IMR-90 (cell line): ENCODE measurements around the gene ZFTA. TPM values are rescaled to one million over a fixed set of nuclear protein-coding genes. Genes with fewer than 3 reads are reported as not detected.
A peak's percentile ranks its signal among the peaks of the same experiment; 100 is the strongest.

ENCODE experiments used
- ATAC-seq: fragments of 200-7000 bp; cut with Tn5 transposase; 2 replicates; pipeline ENCODE4 v1.9.1; 2020; ENCODE audit warnings: low read depth, mild to moderate bottlenecking, moderate library complexity
- BruUV-seq: library from RNA; stranded (reverse); fragments of 400-500 nt; replicated peaks from 2 replicates; lab custom pipeline; 2021; lab: Mats Ljungman, UMichigan
- CTCF ChIA-PET: fragments of 300-600 bp; formaldehyde crosslinking; extraction: SDS; loops from one replicate; lab custom pipeline; 2021; ENCODE audit warnings: antibody characterized with exemption; lab: Yijun Ruan, JAX
- POLR2A ChIA-PET: fragments of 300-600 bp; sonication (Branson Sonifier 250); formaldehyde crosslinking; loops from one replicate; lab custom pipeline; 2022; ENCODE audit warnings: antibody characterized with exemption; ENCODE audit not compliant: unreplicated experiment; lab: Charles Lee
- DNase-seq: peaks from one replicate; pipeline ENCODE4 v3.0.0; 2013
- H2AFZ ChIP-seq: replicated peaks from 2 replicates; pipeline ENCODE3; 2013; ENCODE audit warnings: low read length, mild to moderate bottlenecking; ENCODE audit not compliant: poor library complexity
- H2AK5ac ChIP-seq: 2 replicates; pipeline ENCODE4 v1.6.1; 2013; ENCODE audit warnings: low read depth, low read length, inconsistent platforms
- H2AK9ac ChIP-seq: replicated peaks from 2 replicates; pipeline ENCODE3; 2013; ENCODE audit warnings: mild to moderate bottlenecking, low read depth, low read length, moderate library complexity; ENCODE audit not compliant: poor library complexity
- H2BK120ac ChIP-seq: 2 replicates; pipeline ENCODE4 v1.6.1; 2013; ENCODE audit warnings: low read depth, low read length, inconsistent platforms
- H2BK15ac ChIP-seq: 3 replicates; pipeline ENCODE4 v1.6.1; 2013; ENCODE audit warnings: low read depth, low read length, inconsistent platforms
- H2BK20ac ChIP-seq: 2 replicates; pipeline ENCODE4 v1.6.1; 2013; ENCODE audit warnings: low read depth, mild to moderate bottlenecking, inconsistent platforms, low read length, moderate library complexity
- H2BK5ac ChIP-seq: 2 replicates; pipeline ENCODE4 v1.6.1; 2013; ENCODE audit warnings: mild to moderate bottlenecking, low read depth, low read length, inconsistent platforms; ENCODE audit not compliant: poor library complexity, severe bottlenecking
- H3K14ac ChIP-seq: replicated peaks from 2 replicates; pipeline ENCODE4 v1.6.1; 2013; ENCODE audit warnings: low read depth, low read length, inconsistent platforms
- H3K18ac ChIP-seq: 2 replicates; pipeline ENCODE4 v1.6.1; 2013; ENCODE audit warnings: low read depth, low read length, control low read depth
- H3K23ac ChIP-seq: 2 replicates; pipeline ENCODE4 v1.6.1; 2013; ENCODE audit warnings: low read depth, low read length, inconsistent platforms
- H3K27ac ChIP-seq: 2 replicates; pipeline ENCODE4 v1.5.1; 2013; ENCODE audit warnings: mild to moderate bottlenecking, control low read depth, low read length; ENCODE audit not compliant: insufficient read depth
- H3K27me3 ChIP-seq: 2 replicates; pipeline ENCODE4 v1.6.1; 2013; ENCODE audit warnings: low read length; ENCODE audit not compliant: control insufficient read depth, insufficient read depth
- H3K36me3 ChIP-seq: 2 replicates; pipeline ENCODE4 v1.6.1; 2013; ENCODE audit warnings: low read length, mixed read lengths; ENCODE audit not compliant: control insufficient read depth, insufficient read depth
- H3K4ac ChIP-seq: 2 replicates; pipeline ENCODE4 v1.6.1; 2013; ENCODE audit warnings: low read depth, low read length, inconsistent platforms
- H3K4me1 ChIP-seq: 2 replicates; pipeline ENCODE4 v1.6.1; 2013; ENCODE audit warnings: low read length, mixed read lengths; ENCODE audit not compliant: control insufficient read depth, insufficient read depth
- H3K4me2 ChIP-seq: 2 replicates; pipeline ENCODE4 v1.6.1; 2013; ENCODE audit warnings: low read depth, mild to moderate bottlenecking, control low read depth, low read length, moderate library complexity
- H3K4me3 ChIP-seq: 2 replicates; pipeline ENCODE4 v1.5.1; 2013; ENCODE audit warnings: low read depth, mild to moderate bottlenecking, control low read depth, low read length, moderate library complexity; ENCODE audit not compliant: insufficient read depth
- H3K56ac ChIP-seq: 2 replicates; pipeline ENCODE4 v1.6.1; 2013; ENCODE audit warnings: low read length, inconsistent platforms; ENCODE audit not compliant: insufficient read depth; ENCODE audit errors: extremely low read depth
- H3K79me1 ChIP-seq, 2 experiments: 2 replicates each; pipeline ENCODE4 v1.6.1; 2013; ENCODE audit warnings: low read length in 2 of 2, inconsistent platforms in 1 of 2, low read depth in 1 of 2
- H3K9ac ChIP-seq: 2 replicates; pipeline ENCODE4 v1.6.1; 2013; ENCODE audit warnings: low read depth, low read length, control low read depth
- H3K9me1 ChIP-seq: 2 replicates; pipeline ENCODE4 v1.6.1; 2013; ENCODE audit warnings: low read length, inconsistent platforms; ENCODE audit not compliant: insufficient read depth
- H3K9me3 ChIP-seq: 2 replicates; pipeline ENCODE4 v1.6.1; 2013; ENCODE audit warnings: low read length; ENCODE audit not compliant: control insufficient read depth, insufficient read depth
- H4K20me1 ChIP-seq: 2 replicates; pipeline ENCODE4 v1.6.1; 2013; ENCODE audit warnings: low read length, inconsistent platforms; ENCODE audit not compliant: insufficient read depth
- H4K5ac ChIP-seq: 2 replicates; pipeline ENCODE4 v1.6.1; 2013; ENCODE audit warnings: mild to moderate bottlenecking, low read depth, low read length, control low read depth
- H4K8ac ChIP-seq, 2 experiments: 2 replicates each; pipeline ENCODE4 v1.6.1; 2013; ENCODE audit warnings: low read depth in 2 of 2, low read length in 2 of 2, control low read depth in 1 of 2, inconsistent platforms in 1 of 2
- H4K91ac ChIP-seq: 2 replicates; pipeline ENCODE4 v1.6.1; 2013; ENCODE audit warnings: low read depth, low read length, inconsistent platforms; ENCODE audit not compliant: insufficient read depth
- BHLHE40 ChIP-seq: fragments of 150-350 bp; IDR thresholded peaks from 2 replicates; pipeline ENCODE4 v1.6.1; 2016; ENCODE audit warnings: mild to moderate bottlenecking, low read depth, low read length
- CEBPB ChIP-seq: IDR thresholded peaks from 2 replicates; pipeline ENCODE4 v1.6.1; 2012; ENCODE audit warnings: low read depth, low read length, improper control_type of control experiment
- FOS ChIP-seq: fragments of 150-350 bp; IDR thresholded peaks from 2 replicates; pipeline ENCODE4 v1.6.1; 2016; ENCODE audit warnings: low read depth, low read length
- MAFK ChIP-seq: IDR thresholded peaks from 2 replicates; pipeline ENCODE4 v1.6.1; 2012; ENCODE audit warnings: low read depth, low read length, improper control_type of control experiment
- MXI1 ChIP-seq: IDR thresholded peaks from 2 replicates; pipeline ENCODE4 v1.6.1; 2012; ENCODE audit warnings: low read depth, mild to moderate bottlenecking, low read length, moderate library complexity, borderline replicate concordance
- POLR2A ChIP-seq: IDR thresholded peaks from 2 replicates; pipeline ENCODE4 v1.6.1; 2012; ENCODE audit warnings: mild to moderate bottlenecking, low read depth, low read length
- RCOR1 ChIP-seq: IDR thresholded peaks from 2 replicates; pipeline ENCODE4 v1.6.1; 2012; ENCODE audit warnings: mild to moderate bottlenecking, low read length, improper control_type of control experiment; ENCODE audit not compliant: insufficient replicate concordance
- RFX5 ChIP-seq: IDR thresholded peaks from 2 replicates; pipeline ENCODE4 v1.8.0; 2012; ENCODE audit warnings: low read depth, mild to moderate bottlenecking, low read length, moderate library complexity
- WGBS, 2 experiments: methylation state at CpG; one replicate each; pipeline versions ENCODE4 v1.1.5 to v1.1.7; 2013; ENCODE audit warnings: missing lambda C conversion rate in 2 of 2; ENCODE audit not compliant: insufficient read length in 1 of 2; ENCODE audit errors: extremely low coverage in 2 of 2; 5-methylcytosine and 5-hydroxymethylcytosine counted together
- dilution Hi-C: fragments of 300-500 bp; cut with HindIII; formaldehyde crosslinking; loops from one replicate; pipeline ENCODE4 v1.14.3; 2018; ENCODE audit warnings: low sequenced_read_pairs; ENCODE audit not compliant: unreplicated experiment
- in situ Hi-C: fragments of 300-500 bp; cut with MboI; formaldehyde crosslinking; loops from 3 replicates; pipeline ENCODE4 v1.14.3; 2019; ENCODE audit warnings: low sequenced_read_pairs, inconsistent platforms, mixed read lengths
- intact Hi-C: fragments of 100-400 bp; cut with micrococcal nuclease; formaldehyde crosslinking; loops from 2 replicates; pipeline ENCODE4 v1.10.0; 2022
- polyA plus RNA-seq, 3 experiments: library from polyadenylated mRNA; depleted of rRNA; stranded (reverse); fragments of >200 nt; gene quantifications; 2 replicates each; pipeline ENCODE4 v1.2.3, GENCODE V29; 2012; ENCODE audit warnings: low replicate concordance in 1 of 3
- total RNA-seq: library from RNA; depleted of rRNA; stranded (reverse); fragments of >200 nt; gene quantifications from 2 replicates; pipeline ENCODE4 v1.2.3, GENCODE V29; 2012
- TF ChIP-seq, protein P1 (sequence below): fragments of 150-350 bp; IDR thresholded peaks from 2 replicates; pipeline ENCODE4 v1.6.1; 2016; ENCODE audit warnings: low read depth, mild to moderate bottlenecking, low read length, moderate library complexity, borderline replicate concordance
- TF ChIP-seq, protein P2 (sequence below): fragments of 150-350 bp; IDR thresholded peaks from 2 replicates; pipeline ENCODE4 v1.6.1; 2017; ENCODE audit warnings: mild to moderate bottlenecking, antibody characterized with exemption, low read length, low read depth

Gene ZFTA
- total and polyA plus RNA-seq, 2 of the 4 experiments (the other 2 are of a cell fraction): 5.4 to 8.1 TPM

DNA sequence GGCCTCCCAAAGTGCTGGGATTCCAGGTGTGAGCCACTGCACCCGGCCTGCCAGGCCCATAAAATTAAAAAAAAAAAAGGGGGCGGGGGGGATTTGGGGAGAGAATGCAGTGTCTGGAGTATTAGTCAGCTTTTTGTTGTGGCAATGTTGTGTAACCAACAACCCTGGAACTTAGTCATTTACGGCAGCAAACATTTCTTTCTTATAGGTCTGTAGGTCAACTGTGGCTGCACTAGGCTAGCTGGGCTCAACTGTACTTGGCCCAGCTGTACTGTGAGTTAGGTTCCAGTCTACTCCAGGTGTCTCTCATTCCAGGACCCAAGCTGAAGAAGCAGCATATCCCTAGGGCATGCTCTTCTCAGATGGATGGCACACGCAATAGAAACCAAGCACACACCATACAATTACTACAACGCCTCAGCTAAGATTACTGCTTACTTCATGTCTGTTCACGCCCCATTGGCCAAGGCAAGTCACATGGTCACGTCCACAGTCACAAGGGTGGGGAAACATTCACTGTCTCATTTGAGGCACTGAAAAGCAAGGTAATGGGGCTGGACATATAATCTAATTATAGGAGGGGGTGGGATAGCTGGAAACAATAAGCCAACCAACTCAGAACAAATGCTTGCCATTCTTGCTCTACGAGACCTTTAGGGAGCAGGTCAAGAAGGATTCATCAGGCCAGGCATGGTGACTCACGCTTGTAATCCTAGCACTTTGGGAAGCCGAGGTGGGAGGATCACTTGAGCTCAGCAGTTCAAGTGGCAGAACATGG lies 34.3 kb upstream of the ZFTA start:
- no peak overlapping the region for H2AK9ac ChIP-seq
- no peaks in the 10 kb centered on the region for H3K36me3 ChIP-seq
- peaks cover 8% of the 10 kb centered on the region for H3K9me1 ChIP-seq
- 87% methylated on average over 4 of the region's 10 CpGs; no CpG with 5 or more reads in 1 of the 2 experiments for WGBS, 2 experiments
- DNase-seq (peak; percentile 57), ATAC-seq (peak; percentile 79)
- ChIA-PET POLR2A (no interaction called here), CTCF (no interaction called here)
- peaks cover 0 to 4% of the 10 kb centered on the region in 2 experiments; a peak in 1 of 4 replicates for H3K79me1 ChIP-seq
- no peaks in the 10 kb centered on the region for H4K20me1 ChIP-seq
- H3K9me3 ChIP-seq: no peaks in the 10 kb centered on the region
- no peak overlapping the region for H2BK20ac ChIP-seq
- H3K14ac ChIP-seq: peak overlapping the region; percentile 27; the same call in 1 of the 2 replicates
- no peak overlapping the region for H2BK15ac ChIP-seq
- no peaks in the 10 kb centered on the region for H3K27me3 ChIP-seq
- H3K18ac ChIP-seq: no peak overlapping the region; the same call in 1 of the 2 replicates
- no peak overlapping the region for H4K5ac ChIP-seq
- in situ Hi-C loops: no loop called here
- TF ChIP-seq MAFK: no peak
- no peak for TF ChIP-seq RCOR1
- TF ChIP-seq, protein P1, sequence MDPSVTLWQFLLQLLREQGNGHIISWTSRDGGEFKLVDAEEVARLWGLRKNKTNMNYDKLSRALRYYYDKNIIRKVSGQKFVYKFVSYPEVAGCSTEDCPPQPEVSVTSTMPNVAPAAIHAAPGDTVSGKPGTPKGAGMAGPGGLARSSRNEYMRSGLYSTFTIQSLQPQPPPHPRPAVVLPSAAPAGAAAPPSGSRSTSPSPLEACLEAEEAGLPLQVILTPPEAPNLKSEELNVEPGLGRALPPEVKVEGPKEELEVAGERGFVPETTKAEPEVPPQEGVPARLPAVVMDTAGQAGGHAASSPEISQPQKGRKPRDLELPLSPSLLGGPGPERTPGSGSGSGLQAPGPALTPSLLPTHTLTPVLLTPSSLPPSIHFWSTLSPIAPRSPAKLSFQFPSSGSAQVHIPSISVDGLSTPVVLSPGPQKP: no peak
- TF ChIP-seq RFX5: no peak
- 0 out of 2 replicates have a peak, but pooled peaks have one; percentile 12 for TF ChIP-seq FOS
- peak; percentile 73 for TF ChIP-seq CEBPB
- no peak for TF ChIP-seq POLR2A
- TF ChIP-seq, protein P2, sequence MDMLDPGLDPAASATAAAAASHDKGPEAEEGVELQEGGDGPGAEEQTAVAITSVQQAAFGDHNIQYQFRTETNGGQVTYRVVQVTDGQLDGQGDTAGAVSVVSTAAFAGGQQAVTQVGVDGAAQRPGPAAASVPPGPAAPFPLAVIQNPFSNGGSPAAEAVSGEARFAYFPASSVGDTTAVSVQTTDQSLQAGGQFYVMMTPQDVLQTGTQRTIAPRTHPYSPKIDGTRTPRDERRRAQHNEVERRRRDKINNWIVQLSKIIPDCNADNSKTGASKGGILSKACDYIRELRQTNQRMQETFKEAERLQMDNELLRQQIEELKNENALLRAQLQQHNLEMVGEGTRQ: peak; percentile 77
- no peak for TF ChIP-seq MXI1
- TF ChIP-seq BHLHE40: no peak
- H3K23ac ChIP-seq: no peak overlapping the region
- H2AFZ ChIP-seq: peak overlapping the region; percentile 19
- no peak overlapping the region for H3K9ac ChIP-seq
- H2BK120ac ChIP-seq: no peak overlapping the region
- no peak overlapping the region for H2AK5ac ChIP-seq
- H3K4me3 ChIP-seq: no peak overlapping the region
- peak overlapping the region in 1 of 2 experiments; percentile 10; a peak in 1 of 4 replicates for H4K8ac ChIP-seq
- no TSS peak for BruUV-seq
- intact Hi-C loops: loop anchor here (1.0 kb wide), 1 partner anchor 14 kb away; no protein-coding TSS in a partner anchor
- no peak overlapping the region for H3K56ac ChIP-seq
- no peak overlapping the region for H4K91ac ChIP-seq
- H3K27ac ChIP-seq: no peak overlapping the region
- H3K4me2 ChIP-seq: 0 out of 2 replicates have a peak overlapping the region, but pooled peaks have one; percentile 1
- no peak overlapping the region for H3K4ac ChIP-seq
- peaks cover 9% of the 10 kb centered on the region for H3K4me1 ChIP-seq
- H2BK5ac ChIP-seq: no peak overlapping the region
- dilution Hi-C loops: no loop called here
